Lung (tissue), 12 donors: Measurements from ENCODE around the gene CFAP54. TPM values are rescaled to one million over a fixed set of nuclear protein-coding genes. Genes with fewer than 3 reads are reported as not detected.
A peak's percentile ranks its signal among the peaks of the same experiment; 100 is the strongest.

Source experiments
- ATAC-seq: fragments of 200-7000 bp; cut with Tn5 transposase; one replicate; pipeline ENCODE4 v1.9.1; 2020; ENCODE audit warnings: moderate number of reproducible peaks; ENCODE audit not compliant: insufficient read depth, low FRiP score
- DNase-seq, 3 donors: peaks; one replicate each; pipeline ENCODE4 v3.0.0-alpha.2; 2013 to 2017
- H3K27ac ChIP-seq, 2 donors: one replicate each; pipeline ENCODE4 v1.5.1; 2013; ENCODE audit warnings: mild to moderate bottlenecking in 2 of 2, moderate library complexity in 2 of 2, control low read depth in 1 of 2, inconsistent platforms in 1 of 2, low read depth in 1 of 2, low read length in 1 of 2
- H3K27me3 ChIP-seq, 3 donors: one replicate each; pipeline ENCODE4 v1.5.1; 2013; ENCODE audit warnings: low read length in 2 of 3; ENCODE audit not compliant: control insufficient read depth in 3 of 3, insufficient read depth in 3 of 3
- H3K36me3 ChIP-seq, 4 donors: one replicate each; pipeline ENCODE4 v1.5.1; 2013; ENCODE audit warnings: low read length in 4 of 4, mild to moderate bottlenecking in 1 of 4, moderate library complexity in 1 of 4; ENCODE audit not compliant: control insufficient read depth in 4 of 4, insufficient read depth in 4 of 4
- H3K4me1 ChIP-seq, 5 donors: one replicate each; pipeline ENCODE4 v1.5.1; 2013; ENCODE audit warnings: low read length in 5 of 5, mild to moderate bottlenecking in 2 of 5, moderate library complexity in 1 of 5; ENCODE audit not compliant: control insufficient read depth in 5 of 5, insufficient read depth in 5 of 5
- H3K4me3 ChIP-seq: one replicate; pipeline ENCODE4 v1.5.1; 2013; ENCODE audit warnings: mild to moderate bottlenecking, control low read depth, moderate library complexity
- H3K9ac ChIP-seq, 2 donors: one replicate each; pipeline ENCODE4 v1.5.1; 2013; ENCODE audit warnings: low read length in 2 of 2, control low read depth in 1 of 2; ENCODE audit not compliant: insufficient read depth in 1 of 2
- H3K9me3 ChIP-seq, 4 donors: one replicate each; pipeline ENCODE4 v1.5.1; 2013; ENCODE audit warnings: low read length in 3 of 4, mild to moderate bottlenecking in 1 of 4, moderate library complexity in 1 of 4; ENCODE audit not compliant: control insufficient read depth in 4 of 4, insufficient read depth in 3 of 4
- CTCF ChIP-seq: IDR thresholded peaks from 2 replicates; pipeline ENCODE4 v1.5.1; 2012; ENCODE audit warnings: mild to moderate bottlenecking; ENCODE audit errors: control extremely low read depth, extremely low read depth
- WGBS, 2 donors: extraction: QIAGEN DNeasy Blood & Tissue Kit; methylation state at CpG; one replicate each; pipeline ENCODE4 v1.1.7; 2013; 5-methylcytosine and 5-hydroxymethylcytosine counted together
- polyA plus RNA-seq, 2 donors: library from polyadenylated mRNA; stranded (reverse); fragments of 200-250 nt; gene quantifications; one replicate each; pipeline ENCODE4 v1.2.1, GENCODE V29; 2013
- total RNA-seq, 2 donors: library from RNA; depleted of rRNA in 1 of 2; stranded (reverse); fragments of >200 nt in 1 of 2; gene quantifications; one replicate each; pipeline ENCODE4 v1.2.1, GENCODE V29; 2014 to 2021
- donor health status: control.
- donor health status: control.
- donor health status: Bipolar disorder and iron deficiency.
- donor health status: healthy.
- donor health status: DM: yes; HTN: yes; CAD: no.

CFAP54 gene
- total and polyA plus RNA-seq, 4 donors = 0.80 to 35.4 (median 8.2) TPM

GRCh38 chr12:96710127-96710745 is 220.9 kb downstream of the CFAP54 start:
- ATAC-seq (no peak), DNase-seq (peak in 1 of 3 donors; percentile 13)
- Histone ChIP-seq H3K4me1 (no peaks in the 10 kb centered on the region), H3K9ac (no peak overlapping the region), H3K27me3 (no peaks in the 10 kb centered on the region), H3K36me3 (no peaks in the 10 kb centered on the region), H3K4me3 (no peak overlapping the region), H3K9me3 (no peaks in the 10 kb centered on the region), H3K27ac (no peak overlapping the region)
- 78 to 96% methylated on average over 2 of the region's 2 CpGs for WGBS, 2 donors
- TF ChIP-seq CTCF = no peak

DNA sequence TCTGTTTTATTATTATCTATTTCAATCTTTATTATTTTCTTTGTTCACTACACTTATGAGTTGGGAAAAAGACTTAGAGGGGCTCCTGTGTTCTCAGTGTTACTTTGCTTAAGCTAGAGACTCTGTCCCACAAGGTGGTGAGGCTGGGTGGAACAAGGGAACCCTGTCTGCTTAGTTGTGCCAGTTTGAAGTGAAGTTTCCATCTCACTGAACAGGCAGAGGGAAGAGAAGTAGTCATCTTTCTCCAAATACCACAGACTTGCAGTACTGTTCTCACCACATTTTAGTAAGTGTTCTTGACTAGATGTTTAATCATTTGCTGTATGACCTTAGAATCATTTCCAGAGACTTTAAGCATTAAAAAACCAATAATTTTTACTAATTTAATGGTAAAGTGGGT is 222.0 kb downstream of the CFAP54 start:
- Histone ChIP-seq H3K27me3 (no peaks in the 10 kb centered on the region), H3K4me1 (no peaks in the 10 kb centered on the region), H3K4me3 (no peak overlapping the region), H3K36me3 (no peaks in the 10 kb centered on the region), H3K27ac (no peak overlapping the region), H3K9me3 (no peaks in the 10 kb centered on the region), H3K9ac (no peak overlapping the region)
- ATAC-seq (no peak), DNase-seq (no peak)
- no peak for TF ChIP-seq CTCF

DNA sequence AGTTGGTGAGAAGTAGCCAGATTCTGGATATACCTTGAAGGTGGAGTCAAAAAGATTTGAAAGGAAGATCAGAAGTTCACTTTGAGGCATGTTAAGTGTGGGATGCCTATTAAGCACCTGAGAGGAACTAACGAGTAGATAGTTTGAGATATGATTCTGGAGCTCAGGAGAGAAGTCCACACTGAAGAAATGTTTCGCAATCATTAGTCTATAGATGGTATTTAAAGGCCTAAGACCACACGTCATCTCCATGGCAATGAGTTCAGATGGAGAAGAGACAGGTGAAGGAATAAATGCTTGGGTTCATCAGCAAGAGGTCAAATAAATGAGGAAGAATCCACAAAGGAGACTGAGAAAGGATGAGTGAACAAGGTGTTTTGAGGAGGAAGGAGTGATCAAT is 224.8 kb downstream of the CFAP54 start:
- Histone ChIP-seq H3K9ac (no peak overlapping the region), H3K9me3 (no peaks in the 10 kb centered on the region), H3K4me3 (no peak overlapping the region), H3K36me3 (no peaks in the 10 kb centered on the region), H3K27me3 (no peaks in the 10 kb centered on the region), H3K4me1 (no peaks in the 10 kb centered on the region), H3K27ac (no peak overlapping the region)
- no peak for DNase-seq
- WGBS, 2 donors = 82 to 85% methylated on average over 3 of the region's 3 CpGs
- no peak for TF ChIP-seq CTCF
- ATAC-seq = no peak
